Activated CD4-positive, alpha-beta T cell treated with anti-CD3 and anti-CD28 coated beads, Interleukin-2, amount 50 U/mL, for 48 hours (primary cell): ENCODE results near the gene KIF26B.
A peak's percentile ranks its signal among the peaks of the same experiment; 100 is the strongest.

Experiments used
- DNase-seq, 2 experiments: peaks; one replicate each; pipeline ENCODE4 v3.0.0-alpha.2; 2020

The KIF26B gene

DNA sequence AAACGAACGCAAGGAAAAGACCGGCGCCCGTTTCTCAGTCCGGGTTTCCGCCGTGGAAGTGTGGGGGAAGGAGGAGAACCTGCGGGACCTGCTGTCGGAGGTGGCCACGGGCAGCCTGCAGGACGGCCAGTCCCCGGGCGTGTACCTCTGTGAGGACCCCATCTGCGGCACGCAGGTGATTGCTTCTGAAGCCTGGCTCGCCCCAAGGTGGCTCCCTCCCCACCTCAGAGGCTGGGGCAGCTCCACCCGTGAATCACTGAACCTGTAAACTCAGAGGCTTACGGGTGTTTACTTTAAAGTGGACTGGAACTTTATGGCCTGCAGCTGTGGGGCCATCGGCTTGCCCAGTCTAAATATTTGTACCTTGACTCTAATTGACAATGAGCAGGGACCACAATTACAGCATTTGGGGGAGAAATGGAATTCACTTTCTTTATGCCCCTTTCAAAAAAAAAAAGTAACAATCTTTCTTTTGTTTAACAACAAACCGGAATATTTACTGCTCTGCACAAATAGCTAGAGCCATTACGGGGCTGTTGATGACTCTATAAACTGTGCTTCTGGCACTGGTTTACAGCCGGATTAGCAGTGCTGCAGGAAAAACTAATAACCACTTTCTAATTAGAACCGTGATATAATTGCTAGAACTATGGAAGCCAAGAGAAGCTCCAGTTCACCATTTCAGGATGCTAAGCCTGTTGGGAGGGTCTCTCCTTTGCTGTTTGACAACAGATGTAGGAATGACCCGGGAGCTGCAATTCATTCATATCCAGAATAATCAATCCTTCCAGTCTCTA lies 454.8 kb downstream of the KIF26B start:
- no peak for DNase-seq

- no peak for DNase-seq
Observed at GRCh38 chr1:245611251-245611650, 456.5 kb downstream of the KIF26B start.

DNA sequence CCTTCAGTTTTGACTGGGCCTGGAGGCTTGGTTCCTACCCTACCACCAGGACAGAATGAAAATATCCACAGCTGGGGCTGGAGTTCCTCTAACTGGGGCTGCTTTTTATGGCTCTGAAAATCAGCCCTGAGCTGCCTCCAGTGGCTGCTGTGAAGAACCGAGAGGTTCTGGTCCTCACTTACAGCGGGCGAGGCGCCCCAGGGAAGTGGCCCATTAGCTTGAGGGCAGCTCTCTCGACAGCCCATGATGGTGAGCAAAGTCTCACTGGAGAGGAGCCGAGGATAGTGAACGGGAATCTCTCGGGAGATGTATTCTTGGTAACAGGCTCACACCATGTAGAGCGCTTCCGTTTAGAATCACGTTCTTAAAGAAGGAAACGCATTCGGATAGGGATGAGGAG lies 459.7 kb downstream of the KIF26B start:
- DNase-seq, result no peak

DNA sequence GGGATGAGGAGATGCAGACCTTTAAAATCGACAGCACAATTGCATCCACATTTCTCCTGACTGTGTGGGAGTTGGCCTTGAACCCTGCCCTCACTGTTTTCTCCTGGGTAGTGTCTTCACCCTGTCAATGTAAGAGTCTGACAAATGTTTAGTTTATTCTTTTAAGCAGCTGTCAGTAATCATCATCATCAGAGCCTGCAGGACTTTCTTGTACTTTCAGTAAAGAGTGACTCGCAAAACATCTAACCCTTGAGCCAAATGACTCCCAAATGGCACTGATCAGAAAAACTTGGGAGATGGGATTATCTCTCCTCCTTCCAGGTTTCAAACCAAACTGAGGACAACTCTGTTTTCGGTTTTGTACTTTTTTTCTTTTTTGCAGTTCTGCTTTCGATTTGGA lies 460.2 kb downstream of the KIF26B start:
- no peak for DNase-seq

DNA sequence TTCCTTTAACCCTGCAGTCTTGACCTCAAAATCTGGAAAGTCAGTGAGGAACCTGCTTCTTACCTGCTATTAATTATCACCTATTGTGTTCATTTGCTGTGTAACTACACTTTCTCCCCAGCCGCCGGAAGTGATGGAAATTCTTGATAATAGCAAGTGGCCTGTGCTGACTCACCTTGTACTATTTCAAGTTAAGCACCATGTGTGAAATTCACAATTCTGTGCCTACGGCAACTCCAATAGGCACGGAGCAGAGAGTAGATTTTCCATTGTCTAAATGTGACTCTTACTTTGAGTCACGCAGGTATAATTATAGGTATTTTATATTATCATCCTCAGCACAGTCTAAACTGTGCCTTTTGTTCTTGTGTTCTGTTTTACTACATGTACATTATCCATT lies 466.8 kb downstream of the KIF26B start:
- DNase-seq, result no peak

DNA sequence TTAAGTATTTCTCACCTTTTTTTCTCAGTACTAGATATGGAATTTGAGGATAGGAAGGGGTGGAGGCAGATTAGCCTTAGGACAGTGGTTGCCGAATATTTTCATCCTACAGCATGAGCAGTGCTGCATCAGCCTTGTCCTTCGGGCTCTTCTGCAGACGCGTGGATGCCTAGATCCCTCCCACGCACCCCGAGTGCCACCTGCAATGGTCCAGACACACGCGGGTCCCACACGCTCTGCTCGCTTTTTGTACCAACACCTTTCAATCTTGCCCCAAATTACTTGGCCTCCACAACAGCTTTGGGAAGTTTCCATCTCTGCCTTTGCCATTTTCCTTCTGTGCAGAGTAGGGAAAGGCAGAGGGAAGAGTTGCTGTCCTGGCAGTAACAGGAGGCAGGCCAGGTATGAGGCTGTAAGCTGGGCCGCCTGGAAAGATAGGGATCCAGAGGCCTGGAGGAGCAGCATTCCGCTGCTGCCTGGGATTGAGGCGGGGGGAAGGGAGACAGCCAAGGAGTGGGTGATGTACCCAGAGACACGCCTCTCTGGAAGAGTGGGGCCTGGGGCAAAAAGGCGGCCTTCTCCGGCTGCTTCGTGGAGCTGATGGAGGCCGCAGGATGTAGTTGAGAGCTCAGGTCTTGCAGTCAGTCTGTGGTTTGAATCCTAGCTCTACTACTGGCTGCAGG lies 467.7 kb downstream of the KIF26B start:
- no peak for DNase-seq

DNA sequence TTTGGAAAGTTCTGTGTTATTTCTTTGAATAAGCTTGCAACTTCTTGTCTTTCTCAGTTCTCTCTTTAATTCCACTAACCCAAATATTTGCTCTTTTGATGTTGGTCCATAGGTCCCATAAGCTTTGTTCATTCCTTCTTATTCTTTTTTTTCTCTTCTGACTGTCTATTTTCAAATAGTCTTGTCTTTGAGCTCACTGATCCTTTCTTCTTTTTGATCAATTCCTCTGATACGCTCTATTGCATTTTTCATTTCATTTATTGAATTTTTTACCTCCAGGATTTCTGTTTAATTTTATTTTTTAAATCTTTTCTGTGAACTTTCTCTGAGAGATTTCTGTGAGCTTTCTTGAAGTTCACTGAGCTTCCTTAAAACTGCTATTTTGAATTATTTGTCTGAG lies 486.6 kb downstream of the KIF26B start:
- no peak for DNase-seq

GRCh38 chr1:245645406-245645805 lies 490.6 kb downstream of the KIF26B start:
- DNase-seq, result no peak

DNA sequence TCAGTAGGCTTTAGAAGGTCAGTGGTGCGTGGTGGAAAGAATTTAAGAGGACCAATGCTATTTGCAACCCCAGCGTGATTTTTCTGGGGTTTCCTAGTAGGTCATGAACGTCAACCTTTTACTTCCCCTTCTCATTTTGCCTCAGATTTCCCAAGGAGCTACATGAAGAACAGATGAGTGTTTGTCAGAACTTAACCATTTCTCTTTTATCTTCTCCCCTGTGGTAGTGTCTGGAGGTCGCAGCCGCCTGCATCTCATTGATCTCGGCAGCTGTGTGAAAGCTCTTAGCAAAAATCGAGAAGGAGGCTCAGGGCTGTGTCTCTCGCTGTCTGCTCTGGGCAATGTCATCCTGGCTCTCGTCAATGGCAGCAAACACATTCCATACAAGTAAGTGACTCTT lies 491.1 kb downstream of the KIF26B start:
- DNase-seq, result no peak

GRCh38 chr1:245648749-245649522 lies 494.2 kb downstream of the KIF26B start:
- DNase-seq, result peak in 1 of 2 experiments; percentile 8

GRCh38 chr1:245649666-245650065 lies 494.9 kb downstream of the KIF26B start:
- DNase-seq, result no peak

DNA sequence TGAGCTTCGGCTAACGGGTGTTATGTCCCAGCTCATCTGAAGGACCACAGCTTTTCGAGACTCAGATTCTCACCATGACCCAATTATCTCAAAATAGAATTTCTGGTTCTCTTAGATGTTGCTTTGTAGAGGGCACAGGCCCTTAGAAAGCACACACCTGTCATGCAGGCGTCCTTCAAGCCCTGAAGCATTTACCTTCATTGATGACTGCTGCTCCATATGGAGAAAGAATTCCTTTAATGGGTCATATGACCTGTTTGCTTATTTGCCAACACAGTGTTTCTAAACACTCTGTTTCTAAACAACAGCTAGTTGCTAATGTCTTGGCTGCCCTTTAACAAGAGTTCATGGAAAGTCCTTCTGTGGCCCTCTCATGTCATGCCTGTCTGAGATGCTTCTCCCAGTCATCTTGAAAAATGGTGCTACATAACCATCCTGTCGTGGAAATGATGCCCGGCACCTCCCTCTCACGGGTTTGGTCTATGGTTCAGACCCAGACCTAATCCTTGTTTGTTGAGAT lies 495.7 kb downstream of the KIF26B start:
- DNase-seq, result no peak

GRCh38 chr1:245651093-245651492 lies 496.3 kb downstream of the KIF26B start:
- DNase-seq, result no peak

DNA sequence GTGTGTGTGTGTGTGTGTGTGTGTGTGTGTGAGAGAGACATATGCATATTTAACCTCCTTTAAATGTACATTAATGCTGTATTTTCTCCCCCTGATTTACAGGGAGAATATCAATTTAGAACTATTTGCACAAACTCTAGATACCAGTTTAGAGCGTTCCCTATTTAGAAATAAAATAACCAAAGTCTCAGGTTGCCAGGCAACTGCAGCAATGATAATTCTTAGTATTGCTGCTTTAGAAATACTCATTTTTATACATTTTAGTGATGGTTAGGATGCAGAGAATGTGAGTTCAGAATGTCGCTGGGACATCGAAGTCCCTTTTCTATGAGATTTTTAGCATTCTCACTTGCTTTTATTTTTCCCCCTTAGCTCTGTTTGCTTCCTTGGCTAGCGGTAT lies 497.3 kb downstream of the KIF26B start:
- no peak for DNase-seq

DNA sequence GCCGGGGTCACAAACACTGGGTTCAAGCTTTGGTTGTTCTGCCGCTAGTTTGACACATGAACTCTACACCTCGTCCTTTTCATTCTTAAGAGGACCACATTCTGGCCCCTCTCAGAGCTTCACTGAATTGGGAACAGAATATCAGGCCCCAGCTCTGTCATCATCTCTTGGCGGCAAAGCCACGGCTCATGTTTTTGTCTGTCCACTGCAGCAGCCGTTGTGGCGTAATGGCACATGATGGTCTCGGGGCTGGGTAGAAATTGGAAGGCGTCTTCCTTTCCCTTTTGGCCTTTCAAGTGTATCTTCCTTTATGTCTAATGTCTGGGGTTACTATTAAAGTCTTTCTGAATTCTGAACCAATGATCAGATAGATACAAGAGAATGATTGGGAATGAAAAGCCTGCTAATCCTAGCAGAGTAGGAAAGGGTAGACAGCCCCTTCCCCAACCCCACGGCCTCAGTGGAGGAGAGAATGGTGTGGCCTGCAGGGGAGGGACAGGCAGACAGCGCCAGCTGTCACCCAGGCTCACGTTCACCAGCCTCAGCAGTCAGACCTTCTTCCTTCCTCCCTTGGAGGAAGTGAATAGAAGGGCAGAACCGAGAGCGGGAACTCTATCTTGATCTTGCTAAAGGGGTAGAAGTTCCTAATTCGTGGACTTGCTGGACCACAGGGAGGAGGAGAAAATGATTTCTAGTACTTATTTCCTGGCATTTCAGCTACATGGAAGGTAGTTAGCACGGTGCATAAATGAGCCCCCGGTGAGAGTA lies 498.1 kb downstream of the KIF26B start:
- DNase-seq, result no peak

GRCh38 chr1:245654460-245655050 lies 499.8 kb downstream of the KIF26B start:
- no peak for DNase-seq

DNA sequence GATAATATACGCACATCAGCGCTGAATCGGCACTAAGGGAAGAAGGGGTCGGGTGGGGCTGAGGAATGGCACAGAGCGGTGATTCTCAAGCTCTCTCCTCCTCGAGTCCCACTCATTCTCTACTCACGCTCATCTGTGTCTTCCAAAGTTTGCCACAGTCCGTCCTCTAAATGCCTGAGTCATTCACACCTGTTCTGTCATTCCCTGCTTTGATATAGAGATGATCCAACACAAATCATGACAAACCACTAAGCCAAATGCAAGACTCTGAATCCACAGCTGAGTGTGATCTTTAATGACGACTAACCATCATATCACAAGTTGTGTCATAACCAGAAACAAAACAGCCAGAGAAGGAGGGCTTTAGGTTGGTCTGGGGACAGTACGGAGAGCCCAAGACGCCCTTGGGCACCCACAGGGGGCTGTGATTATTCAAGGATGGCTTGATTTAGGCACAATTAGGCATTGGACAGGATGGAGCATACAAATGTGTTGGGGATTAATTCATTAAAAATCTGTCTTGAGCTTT lies 501.5 kb downstream of the KIF26B start:
- no peak for DNase-seq

DNA sequence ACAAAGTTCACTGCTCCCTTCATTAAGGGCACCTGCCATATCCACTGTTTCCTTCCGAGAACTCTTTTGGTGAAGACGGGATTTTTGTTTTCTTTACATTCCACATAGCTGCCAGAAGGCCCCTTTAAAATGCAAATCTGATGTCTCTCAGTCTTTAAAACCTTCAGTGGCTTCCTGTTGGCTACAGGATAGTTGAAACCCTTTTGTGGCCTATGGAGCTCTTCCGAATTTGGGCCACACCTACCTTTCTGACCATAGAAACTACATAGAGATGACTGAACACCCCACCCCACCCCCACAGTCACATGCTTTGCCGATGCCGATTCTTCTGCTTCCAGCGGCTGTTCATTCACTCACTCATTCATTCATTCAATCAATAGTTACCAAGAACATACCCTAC lies 502.6 kb downstream of the KIF26B start:
- DNase-seq, result no peak

DNA sequence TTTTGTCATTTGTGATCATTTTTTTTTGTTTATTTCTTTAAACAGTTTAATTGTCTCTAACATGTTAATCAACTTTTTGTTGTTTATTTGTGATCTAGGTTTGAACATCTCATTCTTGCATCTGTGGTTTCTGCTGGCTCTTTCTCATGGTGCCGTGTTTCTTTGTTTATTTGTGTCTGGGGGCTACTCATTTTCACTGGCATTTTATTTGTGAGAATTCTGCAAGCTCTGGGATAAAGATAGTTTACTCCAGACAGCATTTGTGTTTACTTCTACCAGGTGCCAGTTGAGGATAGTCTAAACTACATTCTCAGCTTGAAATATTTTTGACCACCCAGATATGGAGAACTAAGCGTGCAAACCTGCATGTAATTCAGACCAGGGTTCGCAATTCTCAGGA lies 508.6 kb downstream of the KIF26B start:
- no peak for DNase-seq

DNA sequence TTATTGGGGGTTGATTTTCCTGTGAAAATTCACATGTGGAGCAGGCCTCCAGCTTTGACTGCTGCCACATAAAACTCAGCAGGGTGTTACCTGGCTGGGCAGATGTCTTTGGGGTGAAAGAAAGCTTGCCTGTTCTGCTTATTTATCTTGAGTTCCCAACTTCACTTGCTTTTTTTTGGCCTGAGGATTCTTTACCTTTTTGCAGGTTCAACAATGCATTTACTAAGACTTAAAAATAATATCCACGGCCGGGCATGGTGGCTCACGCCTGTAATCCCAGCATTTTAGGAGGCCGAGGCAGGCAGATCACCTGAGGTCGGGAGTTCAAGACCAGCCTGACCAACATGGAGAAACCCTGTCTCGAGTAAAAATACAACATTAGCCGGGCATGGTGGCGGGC lies 509.1 kb downstream of the KIF26B start:
- DNase-seq, result no peak

DNA sequence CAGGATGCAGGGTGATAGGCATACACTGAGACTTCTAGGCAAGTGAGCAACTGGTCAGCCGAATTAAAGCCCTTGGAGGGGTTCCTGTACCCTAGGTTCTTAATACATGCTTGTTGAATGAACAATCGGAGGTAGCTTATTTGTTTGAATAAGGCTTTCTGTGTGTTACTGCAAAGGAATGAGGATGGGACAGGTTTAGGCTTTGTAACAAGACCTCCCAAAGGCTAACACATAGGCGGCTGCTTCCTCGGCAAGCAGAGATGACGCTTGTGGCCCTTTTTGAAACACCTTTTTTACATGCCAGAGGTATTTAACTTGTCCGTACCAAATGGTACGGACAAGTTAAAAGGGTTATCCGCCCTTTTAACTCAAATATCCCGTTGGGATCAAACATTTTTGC lies 511.6 kb downstream of the KIF26B start:
- DNase-seq, result no peak

- no peak for DNase-seq
Observed at GRCh38 chr1:245671349-245671748, 516.6 kb downstream of the KIF26B start.
